Measurements from ENCODE around the gene UGT1A4.

UGT1A4 gene

DNA sequence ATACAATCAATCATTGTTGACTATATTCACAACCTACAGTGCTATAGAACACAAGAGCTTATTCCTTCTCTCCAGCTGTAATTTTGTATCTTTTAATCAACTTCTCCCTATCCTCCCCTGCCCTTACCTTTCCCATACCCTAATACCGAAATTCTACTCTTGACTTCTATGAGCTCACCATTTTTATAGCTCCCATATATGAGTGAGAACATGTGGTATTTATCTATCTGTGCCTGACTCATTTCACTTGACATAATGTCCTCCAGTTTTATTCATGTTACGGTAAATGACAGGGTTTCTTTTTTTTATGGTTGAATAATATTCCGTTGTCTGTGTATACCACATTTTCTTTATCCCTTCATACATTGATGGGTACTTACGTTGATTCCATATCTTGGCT, 62.2 kb downstream of the UGT1A4 start:
- DNase-seq (ENCODE audit: low read depth, low spot score): no peak

GRCh38 chr2:233789554-233789953, 71.0 kb downstream of the UGT1A4 start:
- no peak for DNase-seq (ENCODE audit: low read depth, low spot score)

DNA sequence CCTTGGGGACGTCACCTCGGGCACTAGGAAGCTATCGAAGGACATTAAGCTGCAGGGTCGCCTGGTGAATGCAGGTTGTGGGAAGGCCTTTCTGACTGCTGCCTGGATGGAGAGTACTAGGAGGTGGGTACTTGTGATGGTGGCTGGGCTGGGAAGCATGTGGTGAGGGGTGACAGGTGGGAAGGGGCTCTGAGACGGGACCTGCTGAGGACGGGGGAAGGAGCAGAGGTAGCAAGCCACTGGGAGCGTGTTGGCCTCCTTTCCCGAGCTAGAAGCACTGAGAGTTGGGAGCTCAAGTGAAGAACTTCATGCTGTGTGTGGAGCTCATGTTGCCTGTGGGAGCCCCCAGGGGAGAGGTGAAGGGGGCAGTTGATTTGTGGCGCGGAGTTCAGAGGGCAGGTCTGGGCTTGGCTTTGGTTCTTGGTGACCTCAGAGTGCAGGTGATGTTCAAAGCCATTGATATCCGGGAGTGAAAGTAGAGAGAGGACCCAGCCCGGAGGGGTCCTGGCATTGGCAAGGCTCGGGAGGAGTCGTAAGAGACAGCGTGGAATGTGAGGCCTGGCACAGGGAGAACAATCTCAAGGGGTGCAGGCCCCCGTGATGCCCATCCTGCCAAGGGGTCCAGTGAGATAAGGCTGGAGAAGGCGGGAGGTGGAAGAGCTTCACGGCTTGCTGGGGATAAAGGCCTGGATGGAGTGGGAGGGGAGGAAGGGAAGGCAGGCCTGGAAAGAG, 72.8 kb downstream of the UGT1A4 start:
- DNase-seq (ENCODE audit: low read depth, low spot score): no peak

- no peak for DNase-seq (ENCODE audit: low read depth, low spot score)
Measured at GRCh38 chr2:233791883-233792329, 73.4 kb downstream of the UGT1A4 start.

GRCh38 chr2:233792720-233793119, 74.2 kb downstream of the UGT1A4 start:
- DNase-seq (ENCODE audit: low read depth, low spot score): no peak

- no peak for DNase-seq (ENCODE audit: low read depth, low spot score)
Measured at GRCh38 chr2:233793465-233794127, 75.1 kb downstream of the UGT1A4 start.

GRCh38 chr2:233794128-233794658, 75.7 kb downstream of the UGT1A4 start:
- DNase-seq (ENCODE audit: low read depth, low spot score): no peak

- DNase-seq (ENCODE audit: low read depth, low spot score): no peak
Measured at GRCh38 chr2:233795735-233796171, 77.2 kb downstream of the UGT1A4 start.

DNA sequence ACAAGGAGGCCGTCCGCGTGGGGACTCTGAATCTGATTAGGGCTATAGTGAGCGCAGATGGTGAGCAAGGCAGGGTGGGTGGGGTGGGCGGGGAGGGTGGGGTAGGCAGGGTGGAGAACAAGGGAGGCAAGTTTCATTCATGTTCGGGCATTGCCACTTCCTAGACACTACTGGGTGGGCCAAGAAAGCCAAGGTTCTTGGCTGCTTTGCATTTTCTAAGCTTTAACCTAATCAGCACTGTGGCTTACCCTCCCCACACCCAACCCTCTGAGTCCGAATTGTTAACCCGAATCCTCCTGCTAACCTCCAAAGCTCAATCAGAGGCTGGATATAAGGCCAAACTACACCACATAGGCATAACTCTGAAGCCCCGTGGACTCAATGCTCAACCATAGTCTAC, 77.7 kb downstream of the UGT1A4 start:
- no peak for DNase-seq (ENCODE audit: low read depth, low spot score)

DNA sequence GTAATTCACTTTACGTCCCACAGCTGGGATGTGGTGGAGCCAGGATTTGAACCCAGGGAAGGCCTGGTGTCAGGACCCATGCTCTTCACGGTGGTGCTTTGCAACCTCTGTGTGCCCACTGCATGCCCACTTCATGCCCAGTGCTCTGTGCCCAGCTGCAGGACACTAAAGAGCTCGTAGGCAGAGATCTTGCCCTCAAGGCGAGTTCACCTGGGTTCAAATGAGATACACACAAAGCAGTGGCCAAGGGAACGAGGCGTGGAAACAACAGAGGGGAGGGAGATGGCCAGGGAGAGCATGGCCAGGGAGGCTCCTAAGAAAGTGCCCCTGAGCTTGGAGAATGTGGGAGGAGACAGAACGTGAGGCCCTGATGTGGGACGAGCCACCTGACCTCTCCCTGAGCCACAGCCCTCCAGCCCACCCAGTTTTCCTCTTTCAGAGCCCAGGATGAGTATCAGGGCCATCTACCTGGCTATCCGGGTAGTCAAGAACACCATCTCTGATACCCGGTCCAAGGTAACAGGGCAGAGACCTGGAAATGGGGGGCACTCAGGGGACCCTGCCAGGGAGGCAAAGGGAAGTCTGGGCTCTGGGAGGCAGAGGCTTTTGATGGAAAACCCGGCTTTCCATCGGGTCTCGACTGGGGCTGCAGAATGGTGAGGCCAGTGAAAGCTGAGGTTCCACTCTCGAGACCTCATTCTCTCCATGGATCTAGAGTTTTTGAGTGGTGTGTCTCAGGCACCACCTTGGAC, 80.0 kb downstream of the UGT1A4 start:
- DNase-seq (ENCODE audit: low read depth, low spot score): no peak

- no peak for DNase-seq (ENCODE audit: low read depth, low spot score)
Measured at GRCh38 chr2:233799087-233799665, 80.6 kb downstream of the UGT1A4 start.

DNA sequence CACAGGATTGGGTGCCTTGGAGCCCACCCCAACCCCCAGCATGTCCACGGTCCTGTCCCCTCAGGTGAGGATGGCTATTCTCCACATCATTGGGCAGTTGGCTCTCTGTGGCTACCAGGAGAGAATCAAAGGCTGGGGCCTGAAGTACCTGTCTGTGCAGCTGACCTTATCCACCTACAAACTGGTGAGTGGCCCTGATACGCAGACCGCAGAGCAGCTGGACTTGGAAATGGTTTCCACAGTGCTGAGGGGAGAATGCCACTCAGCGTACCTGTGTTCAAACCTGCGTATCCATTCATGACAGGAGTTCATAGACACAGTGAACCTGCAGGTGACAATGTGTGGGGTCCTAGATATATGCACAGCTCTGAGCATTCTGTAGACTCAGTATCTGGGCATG, 81.2 kb downstream of the UGT1A4 start:
- DNase-seq (ENCODE audit: low read depth, low spot score): no peak

- DNase-seq (ENCODE audit: low read depth, low spot score): no peak
Measured at GRCh38 chr2:233800208-233800607, 81.7 kb downstream of the UGT1A4 start.

GRCh38 chr2:233801357-233802131, 83.0 kb downstream of the UGT1A4 start:
- DNase-seq (ENCODE audit: low read depth, low spot score): no peak

GRCh38 chr2:233802132-233802815, 83.7 kb downstream of the UGT1A4 start:
- no peak for DNase-seq (ENCODE audit: low read depth, low spot score)

GRCh38 chr2:233803292-233803911, 84.9 kb downstream of the UGT1A4 start:
- DNase-seq (ENCODE audit: low read depth, low spot score): no peak

DNA sequence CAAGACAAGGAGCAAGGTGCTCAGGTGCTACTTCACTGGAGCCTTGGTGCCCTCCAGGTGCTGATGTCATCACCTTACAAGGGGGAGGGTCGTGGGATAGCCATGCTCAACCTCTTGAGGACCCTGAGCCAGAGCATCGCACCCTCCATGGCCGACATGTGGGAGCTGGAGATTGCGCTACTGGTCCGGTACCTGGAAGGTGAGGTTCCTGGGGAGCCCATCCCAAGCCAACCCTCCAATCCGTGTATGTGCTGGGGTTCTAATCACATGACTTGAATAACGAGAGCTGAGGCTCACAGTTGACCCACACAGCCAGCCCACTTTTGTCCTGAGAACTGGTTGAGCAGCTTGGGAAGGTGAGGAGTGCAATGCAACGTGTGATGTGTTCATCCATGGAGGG, 85.5 kb downstream of the UGT1A4 start:
- DNase-seq (ENCODE audit: low read depth, low spot score): no peak

GRCh38 chr2:233807215-233807865, 88.8 kb downstream of the UGT1A4 start:
- no peak for DNase-seq (ENCODE audit: low read depth, low spot score)
